Loucy (cell line): Measurements from ENCODE around the gene S100A12.

ENCODE experiments used
- H2AFZ ChIP-seq: fragments of 200-600 bp; sonication (generic); 2 replicates; pipeline ENCODE4 v1.6.0; 2016; ENCODE audit warnings: antibody characterized with exemption, mild to moderate bottlenecking, low read length, moderate library complexity
- H3F3A ChIP-seq: fragments of 200-600 bp; 2 replicates; pipeline ENCODE4 v1.6.0; 2016; ENCODE audit warnings: antibody characterized with exemption, low read depth, mild to moderate bottlenecking
- H3K27me3 ChIP-seq: fragments of 200-600 bp; sonication (generic); 2 replicates; pipeline ENCODE4 v1.6.1; 2014; ENCODE audit warnings: low read length, mild to moderate bottlenecking; ENCODE audit not compliant: insufficient read depth, poor library complexity, severe bottlenecking
- H3K36me3 ChIP-seq: fragments of 200-600 bp; sonication (generic); 2 replicates; pipeline ENCODE4 v1.6.1; 2016; ENCODE audit warnings: low read length; ENCODE audit not compliant: insufficient read depth
- H3K4me1 ChIP-seq: fragments of 200-600 bp; sonication (generic); 2 replicates; pipeline ENCODE4 v1.5.1; 2014; ENCODE audit warnings: low read length, mild to moderate bottlenecking; ENCODE audit not compliant: insufficient read depth, poor library complexity, severe bottlenecking
- H3K4me2 ChIP-seq: fragments of 200-600 bp; sonication (generic); 2 replicates; pipeline ENCODE4 v1.6.0; 2014; ENCODE audit warnings: antibody characterized with exemption, low read length, low read depth, mild to moderate bottlenecking; ENCODE audit not compliant: poor library complexity, severe bottlenecking
- H3K4me3 ChIP-seq: fragments of 200-600 bp; sonication (generic); 2 replicates; pipeline ENCODE4 v1.5.1; 2014; ENCODE audit warnings: low read length, mild to moderate bottlenecking, mixed read lengths; ENCODE audit not compliant: poor library complexity, severe bottlenecking
- H3K79me2 ChIP-seq: fragments of 200-600 bp; sonication (generic); 2 replicates; pipeline ENCODE4 v1.6.1; 2014; ENCODE audit warnings: low read length; ENCODE audit not compliant: insufficient read depth
- H3K9ac ChIP-seq: fragments of 200-600 bp; sonication (generic); 2 replicates; pipeline ENCODE4 v1.6.0; 2014; ENCODE audit warnings: mild to moderate bottlenecking, low read depth, low read length, moderate library complexity; ENCODE audit not compliant: poor library complexity, severe bottlenecking
- H3K9me2 ChIP-seq: fragments of 200-600 bp; sonication (generic); replicated peaks from 2 replicates; pipeline ENCODE4 v1.6.1; 2016; ENCODE audit warnings: low read depth, low read length, mixed read lengths
- H3K9me3 ChIP-seq: fragments of 200-600 bp; sonication (generic); 2 replicates; pipeline ENCODE4 v1.6.1; 2014; ENCODE audit warnings: mild to moderate bottlenecking, antibody characterized with exemption, low read length, low read depth; ENCODE audit not compliant: insufficient read depth
- H4K20me1 ChIP-seq: fragments of 200-600 bp; sonication (generic); 2 replicates; pipeline ENCODE4 v1.6.0; 2014; ENCODE audit warnings: antibody characterized with exemption, low read length, mild to moderate bottlenecking; ENCODE audit not compliant: insufficient read depth, poor library complexity, severe bottlenecking
- EZH2phosphoT487 ChIP-seq: fragments of 200-600 bp; IDR thresholded peaks from 2 replicates; pipeline ENCODE4 v1.6.1; 2018; ENCODE audit warnings: antibody characterized with exemption, mild to moderate bottlenecking, moderate library complexity, borderline replicate concordance
- TF ChIP-seq, protein P1 (sequence below): fragments of 200-600 bp; sonication (generic); conservative IDR thresholded peaks from 2 replicates; pipeline ENCODE4 v1.5.1; 2014; ENCODE audit warnings: mild to moderate bottlenecking, antibody characterized with exemption, low read length

The S100A12 gene

DNA sequence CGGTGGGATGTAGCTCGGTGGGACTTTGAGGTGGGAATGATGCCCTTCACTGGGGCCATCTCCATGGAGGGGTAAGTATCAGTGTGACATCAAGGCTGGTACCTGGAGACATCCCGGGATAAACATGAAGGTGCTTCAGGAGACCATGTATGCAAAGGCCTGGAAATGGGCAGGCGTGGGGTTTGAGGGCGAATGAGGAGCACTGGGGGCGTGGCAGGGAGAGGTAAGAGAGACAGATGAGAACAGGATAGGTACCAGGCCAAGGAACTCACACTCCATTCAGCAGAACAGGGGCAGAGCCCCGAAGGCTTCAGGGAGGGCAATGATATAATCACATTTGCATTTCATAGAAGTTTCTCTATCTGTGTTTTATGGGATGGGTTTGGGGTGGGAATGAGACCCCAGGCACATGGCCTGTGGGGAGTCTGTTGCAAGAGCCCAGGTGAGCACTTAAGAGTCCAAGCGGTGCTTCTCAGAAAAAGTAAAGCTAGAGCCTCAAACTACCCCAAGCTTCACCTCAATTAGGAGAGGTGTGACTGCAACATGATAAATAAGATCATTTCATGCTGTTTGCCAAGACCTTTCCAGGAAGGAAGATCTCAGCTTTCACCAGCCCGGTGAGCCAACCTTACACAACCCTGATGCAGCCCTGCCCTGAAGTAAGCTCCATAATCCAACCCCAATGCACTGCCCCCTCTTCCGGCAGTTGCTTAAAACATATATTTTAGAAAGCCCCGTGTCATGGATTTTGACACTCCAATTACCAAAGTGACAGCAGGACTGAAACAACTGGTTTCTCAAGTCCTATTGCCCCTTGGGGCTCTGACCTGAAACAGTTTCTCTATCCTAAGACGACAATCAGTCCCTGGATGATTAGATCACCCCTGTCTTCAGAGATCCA is 10.4 kb downstream of the S100A12 start:
- Histone ChIP-seq H2AFZ (no peak overlapping the region), H3K4me3 (no peak overlapping the region), H3K4me1 (no peaks in the 10 kb centered on the region), H3K79me2 (no peaks in the 10 kb centered on the region), H4K20me1 (no peaks in the 10 kb centered on the region), H3K4me2 (no peak overlapping the region), H3K27me3 (peaks cover 7% of the 10 kb centered on the region), H3K9me3 (no peaks in the 10 kb centered on the region), H3K9ac (no peak overlapping the region), H3K9me2 (no peaks in the 10 kb centered on the region), H3K36me3 (no peaks in the 10 kb centered on the region), H3F3A (no peaks in the 10 kb centered on the region)
- TF ChIP-seq, protein P1, sequence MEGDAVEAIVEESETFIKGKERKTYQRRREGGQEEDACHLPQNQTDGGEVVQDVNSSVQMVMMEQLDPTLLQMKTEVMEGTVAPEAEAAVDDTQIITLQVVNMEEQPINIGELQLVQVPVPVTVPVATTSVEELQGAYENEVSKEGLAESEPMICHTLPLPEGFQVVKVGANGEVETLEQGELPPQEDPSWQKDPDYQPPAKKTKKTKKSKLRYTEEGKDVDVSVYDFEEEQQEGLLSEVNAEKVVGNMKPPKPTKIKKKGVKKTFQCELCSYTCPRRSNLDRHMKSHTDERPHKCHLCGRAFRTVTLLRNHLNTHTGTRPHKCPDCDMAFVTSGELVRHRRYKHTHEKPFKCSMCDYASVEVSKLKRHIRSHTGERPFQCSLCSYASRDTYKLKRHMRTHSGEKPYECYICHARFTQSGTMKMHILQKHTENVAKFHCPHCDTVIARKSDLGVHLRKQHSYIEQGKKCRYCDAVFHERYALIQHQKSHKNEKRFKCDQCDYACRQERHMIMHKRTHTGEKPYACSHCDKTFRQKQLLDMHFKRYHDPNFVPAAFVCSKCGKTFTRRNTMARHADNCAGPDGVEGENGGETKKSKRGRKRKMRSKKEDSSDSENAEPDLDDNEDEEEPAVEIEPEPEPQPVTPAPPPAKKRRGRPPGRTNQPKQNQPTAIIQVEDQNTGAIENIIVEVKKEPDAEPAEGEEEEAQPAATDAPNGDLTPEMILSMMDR, result no peak
- TF ChIP-seq EZH2phosphoT487, result no peak

DNA sequence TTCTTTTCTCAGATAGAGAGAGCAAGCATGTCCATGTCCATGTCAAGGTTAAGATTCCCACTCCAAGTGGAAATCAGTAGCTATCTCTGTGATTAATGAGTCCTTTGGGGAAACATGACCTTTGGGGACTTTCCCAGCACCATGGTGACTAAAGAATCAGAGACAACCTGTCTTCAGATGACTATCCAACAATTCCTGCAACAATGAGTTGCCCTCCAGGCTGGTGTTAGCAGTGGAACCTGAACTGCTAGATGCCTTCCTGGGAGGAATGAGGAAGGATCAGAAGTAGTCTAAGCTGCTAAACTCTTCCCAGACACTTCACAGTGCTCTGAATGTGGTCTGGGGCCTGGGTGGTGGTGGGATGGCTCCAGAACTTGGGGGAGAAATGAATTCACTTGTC is 11.3 kb downstream of the S100A12 start:
- Histone ChIP-seq H3K4me1 (no peaks in the 10 kb centered on the region), H3K9ac (no peak overlapping the region), H3K4me2 (no peak overlapping the region), H2AFZ (no peak overlapping the region), H3K4me3 (no peak overlapping the region), H3K27me3 (peaks cover 7% of the 10 kb centered on the region), H3K9me2 (no peaks in the 10 kb centered on the region), H3K36me3 (no peaks in the 10 kb centered on the region), H3K9me3 (no peaks in the 10 kb centered on the region), H3K79me2 (no peaks in the 10 kb centered on the region), H4K20me1 (no peaks in the 10 kb centered on the region), H3F3A (no peaks in the 10 kb centered on the region)
- TF ChIP-seq, protein P1, result no peak
- TF ChIP-seq EZH2phosphoT487, result no peak

DNA sequence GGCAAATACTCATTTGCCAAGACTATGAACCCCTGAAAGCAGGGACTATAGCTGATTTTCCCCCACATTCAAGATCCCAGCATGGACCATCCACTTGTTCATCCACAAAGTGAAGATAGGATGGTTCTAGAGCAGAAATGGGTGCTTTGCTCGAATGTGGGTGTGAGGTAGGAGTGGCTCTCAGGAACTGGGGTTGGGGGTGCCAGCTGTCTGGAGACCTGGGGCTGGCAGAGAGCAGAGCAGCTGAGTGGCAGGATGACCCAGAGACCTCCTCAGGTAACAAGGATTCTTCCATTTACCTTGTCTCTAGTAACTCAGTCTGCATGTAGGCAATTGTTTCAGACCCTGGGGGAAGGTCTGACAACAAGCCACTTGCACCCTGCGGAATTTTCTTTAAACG is 11.8 kb downstream of the S100A12 start:
- TF ChIP-seq EZH2phosphoT487, result no peak
- TF ChIP-seq, protein P1, result no peak
- H3K4me3 ChIP-seq, result no peak overlapping the region
- H3K9ac ChIP-seq, result no peak overlapping the region
- no peak overlapping the region for H3K4me2 ChIP-seq
- no peak overlapping the region for H2AFZ ChIP-seq
- no peaks in the 10 kb centered on the region for H3K9me3 ChIP-seq
- peaks cover 7% of the 10 kb centered on the region for H3K27me3 ChIP-seq
- H3K9me2 ChIP-seq, result no peaks in the 10 kb centered on the region
- no peaks in the 10 kb centered on the region for H3F3A ChIP-seq
- no peaks in the 10 kb centered on the region for H3K79me2 ChIP-seq
- no peaks in the 10 kb centered on the region for H3K36me3 ChIP-seq
- no peaks in the 10 kb centered on the region for H3K4me1 ChIP-seq
- no peaks in the 10 kb centered on the region for H4K20me1 ChIP-seq
